Measurements from ENCODE around the gene SMIM14.

DNA sequence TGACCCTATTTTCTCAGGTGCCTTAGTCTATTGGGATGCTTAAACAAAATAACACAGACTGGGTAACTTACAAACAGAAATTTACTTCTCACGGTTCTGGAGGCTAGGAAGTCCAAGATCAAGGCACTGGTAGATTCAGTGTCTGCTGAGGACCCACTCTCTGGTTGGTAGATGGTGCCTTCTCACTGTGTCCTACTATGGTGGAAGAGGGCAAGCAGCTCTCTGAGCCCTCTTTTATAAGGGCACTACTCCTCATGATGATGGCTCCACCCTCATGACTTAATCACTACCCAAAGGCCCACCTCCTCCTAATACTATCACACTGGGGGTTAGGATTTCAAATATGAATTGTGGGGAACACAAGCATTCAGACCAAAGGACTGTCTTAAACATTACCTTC, 11.8 kb downstream of the SMIM14 start:
- TF ChIP-seq, protein P1, sequence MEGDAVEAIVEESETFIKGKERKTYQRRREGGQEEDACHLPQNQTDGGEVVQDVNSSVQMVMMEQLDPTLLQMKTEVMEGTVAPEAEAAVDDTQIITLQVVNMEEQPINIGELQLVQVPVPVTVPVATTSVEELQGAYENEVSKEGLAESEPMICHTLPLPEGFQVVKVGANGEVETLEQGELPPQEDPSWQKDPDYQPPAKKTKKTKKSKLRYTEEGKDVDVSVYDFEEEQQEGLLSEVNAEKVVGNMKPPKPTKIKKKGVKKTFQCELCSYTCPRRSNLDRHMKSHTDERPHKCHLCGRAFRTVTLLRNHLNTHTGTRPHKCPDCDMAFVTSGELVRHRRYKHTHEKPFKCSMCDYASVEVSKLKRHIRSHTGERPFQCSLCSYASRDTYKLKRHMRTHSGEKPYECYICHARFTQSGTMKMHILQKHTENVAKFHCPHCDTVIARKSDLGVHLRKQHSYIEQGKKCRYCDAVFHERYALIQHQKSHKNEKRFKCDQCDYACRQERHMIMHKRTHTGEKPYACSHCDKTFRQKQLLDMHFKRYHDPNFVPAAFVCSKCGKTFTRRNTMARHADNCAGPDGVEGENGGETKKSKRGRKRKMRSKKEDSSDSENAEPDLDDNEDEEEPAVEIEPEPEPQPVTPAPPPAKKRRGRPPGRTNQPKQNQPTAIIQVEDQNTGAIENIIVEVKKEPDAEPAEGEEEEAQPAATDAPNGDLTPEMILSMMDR (conservative IDR thresholded peaks at IDR 0.05; ENCODE audit: low read depth, low read length), result no peak
- TF ChIP-seq EZH2 (IDR thresholded peaks at IDR 0.05; ENCODE audit: borderline replicate concordance, low read depth, low read length, poor library complexity, severe bottlenecking), result no peak
